ENCODE results near the gene SULF2. TPM values are rescaled to one million over a fixed set of nuclear protein-coding genes. Genes with fewer than 3 reads are reported as not detected.

The SULF2 gene
- total and polyA plus RNA-seq, 2 of the 4 experiments (the other 2 are of a cell fraction) = 0.54 to 0.77 TPM

DNA sequence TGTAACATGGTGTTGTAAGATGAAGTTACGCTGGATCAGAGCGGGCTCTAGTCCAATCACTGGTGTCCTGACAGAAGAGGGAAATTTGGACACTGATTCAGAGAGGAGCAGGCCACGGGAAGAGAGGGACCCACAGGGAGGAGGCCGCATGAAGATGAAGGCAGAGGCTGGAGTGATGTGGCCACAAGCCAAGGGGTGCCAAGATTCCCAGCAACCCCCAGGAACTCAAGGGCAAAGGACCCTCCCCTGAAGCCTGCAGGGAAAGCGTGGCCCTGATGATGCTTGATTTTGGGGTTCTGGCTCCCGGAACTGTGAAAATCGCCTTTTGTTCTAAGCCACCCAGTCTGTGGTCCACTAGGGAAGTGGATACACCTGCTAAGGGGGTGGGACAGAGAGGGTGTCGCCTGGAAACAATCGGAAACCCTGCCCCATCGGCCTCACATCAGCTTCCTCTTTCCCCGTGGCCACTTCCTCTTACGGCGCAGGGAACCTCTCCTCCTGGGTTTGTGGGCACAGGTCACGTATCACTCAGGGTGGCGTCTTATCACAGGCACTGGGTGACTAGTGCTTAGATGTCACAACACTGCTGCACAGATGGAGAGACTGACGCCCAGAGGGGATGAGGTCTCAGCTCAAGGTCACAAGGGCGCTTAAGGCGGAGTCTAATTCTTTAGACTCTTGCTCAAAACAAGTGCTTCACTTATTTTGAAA, 58.0 kb downstream of the SULF2 start:
- no peak overlapping the region for H3K27ac ChIP-seq (ENCODE audit: insufficient read depth, low read length)
- no peak overlapping the region for H2AK9ac ChIP-seq (replicated peaks; ENCODE audit: low read depth, low read length, poor library complexity)
- no peaks in the 10 kb centered on the region for H4K20me1 ChIP-seq (ENCODE audit: insufficient read depth, low read length)
- no peak overlapping the region for H3K4ac ChIP-seq (ENCODE audit: low read depth, low read length)
- intact Hi-C loops (cut with micrococcal nuclease) = no loop called here
- DNase-seq (no peak), ATAC-seq (ENCODE audit: low read depth) (no peak)
- no peak overlapping the region for H4K91ac ChIP-seq (ENCODE audit: insufficient read depth, low read depth, low read length)
- no peak overlapping the region for H3K18ac ChIP-seq (ENCODE audit: low read depth, low read length)
- H4K5ac ChIP-seq (ENCODE audit: low read depth, low read length) = no peak overlapping the region
- in situ Hi-C loops (cut with MboI; ENCODE audit: low sequenced_read_pairs) = no loop called here
- no peaks in the 10 kb centered on the region for H3K36me3 ChIP-seq (ENCODE audit: control insufficient read depth, insufficient read depth, low read length)
- H3K4me3 ChIP-seq (ENCODE audit: insufficient read depth, low read depth, low read length) = no peak overlapping the region
- no peaks in the 10 kb centered on the region; the same call in none of the 2 replicates for H3K27me3 ChIP-seq (ENCODE audit: control insufficient read depth, insufficient read depth, low read length)
- BruUV-seq (replicated peaks) = no TSS peak
- H2BK5ac ChIP-seq (ENCODE audit: low read depth, low read length, poor library complexity, severe bottlenecking) = no peak overlapping the region
- 66% methylated on average over 9 of the region's 18 CpGs; no CpG with 5 or more reads in 1 of the 2 experiments for WGBS, 2 experiments (ENCODE audit: extremely low coverage in 2 of 2, insufficient read length in 1 of 2)
- no peak overlapping the region for H2BK120ac ChIP-seq (ENCODE audit: low read depth, low read length)
- H3K9me3 ChIP-seq (ENCODE audit: control insufficient read depth, insufficient read depth, low read length) = no peaks in the 10 kb centered on the region
- H2BK15ac ChIP-seq (ENCODE audit: low read depth, low read length) = no peak overlapping the region
- no peak overlapping the region for H3K56ac ChIP-seq (ENCODE audit: extremely low read depth, insufficient read depth, low read length)
- no peaks in the 10 kb centered on the region for H3K9me1 ChIP-seq (ENCODE audit: insufficient read depth, low read length)
- no peak overlapping the region for H3K23ac ChIP-seq (ENCODE audit: low read depth, low read length)
- H4K8ac ChIP-seq (ENCODE audit: low read depth in 2 of 2, low read length in 2 of 2) = no peak overlapping the region
- no peak overlapping the region for H2AFZ ChIP-seq (replicated peaks; ENCODE audit: low read length, poor library complexity)
- no peak overlapping the region for H2AK5ac ChIP-seq (ENCODE audit: low read depth, low read length)
- ChIA-PET CTCF (no interaction called here), POLR2A (ENCODE audit: unreplicated experiment) (no interaction called here)
- H3K79me1 ChIP-seq (ENCODE audit: low read depth in 1 of 2, low read length in 2 of 2) = no peaks in the 10 kb centered on the region
- H3K9ac ChIP-seq (ENCODE audit: low read depth, low read length) = no peak overlapping the region
- H3K14ac ChIP-seq (replicated peaks; ENCODE audit: low read depth, low read length) = no peak overlapping the region
- H2BK20ac ChIP-seq (ENCODE audit: low read depth, low read length) = no peak overlapping the region
- TF ChIP-seq RCOR1 (IDR thresholded peaks at IDR 0.05; ENCODE audit: insufficient replicate concordance, low read length) = no peak
- dilution Hi-C loops (cut with HindIII; ENCODE audit: low sequenced_read_pairs, unreplicated experiment) = no loop called here
- H3K4me2 ChIP-seq (ENCODE audit: low read depth, low read length) = no peak overlapping the region
- no peaks in the 10 kb centered on the region for H3K4me1 ChIP-seq (ENCODE audit: control insufficient read depth, insufficient read depth, low read length)

All from IMR-90 (cell line).